Progenitor cell of endocrine pancreas (in vitro differentiated cells): ENCODE results near the gene RASSF3. TPM values are rescaled to one million over a fixed set of nuclear protein-coding genes. Genes with fewer than 3 reads are reported as not detected.

Source experiments
- DNase-seq: peaks from one replicate; pipeline ENCODE4 v3.0.0; 2021; ENCODE audit warnings: low spot score; ENCODE audit not compliant: unreplicated experiment
- H3K27ac Mint-ChIP-seq: 2 replicates; pipeline ENCODE4 v1.8.0; 2021; ENCODE audit warnings: mild to moderate bottlenecking, moderate library complexity, mixed read lengths
- H3K27me3 Mint-ChIP-seq: 2 replicates; pipeline ENCODE4 v1.8.0; 2021; ENCODE audit warnings: mixed read lengths
- H3K36me3 Mint-ChIP-seq: 2 replicates; pipeline ENCODE4 v1.8.0; 2022; ENCODE audit warnings: mixed read lengths; ENCODE audit not compliant: insufficient read depth
- H3K4me1 Mint-ChIP-seq: 2 replicates; pipeline ENCODE4 v1.8.0; 2021; ENCODE audit warnings: low read depth, mixed read lengths
- H3K4me3 Mint-ChIP-seq: 2 replicates; pipeline ENCODE4 v1.8.0; 2021; ENCODE audit warnings: low read depth, mild to moderate bottlenecking, moderate library complexity, mixed read lengths
- H3K9me3 Mint-ChIP-seq: 2 replicates; pipeline ENCODE4 v1.8.0; 2021; ENCODE audit warnings: low read depth, mixed read lengths
- long read RNA-seq: library from polyadenylated mRNA; unstranded; transcript quantifications from one replicate; pipeline ENCODE4 v2.0.0, GENCODE V29; 2020
- total RNA-seq: library from RNA; stranded (reverse); gene quantifications from 2 replicates; pipeline ENCODE4 v1.2.1, GENCODE V29; 2021
- TF ChIP-seq, protein P1 (sequence below): fragments of 200-600 bp; sonication (generic); IDR thresholded peaks from one replicate; pipeline ENCODE4 v1.5.0; 2021; ENCODE audit warnings: antibody characterized with exemption, mild to moderate bottlenecking; ENCODE audit not compliant: unreplicated experiment

The RASSF3 gene
- total RNA-seq: 18.8 and 20.7 TPM in 2 replicates
- long read RNA-seq, partial matches to known transcripts: 0 of 1 reads
- long read RNA-seq, other reads (novel, unspliced or antisense): 1 of 1 reads

GRCh38 chr12:64610079-64610659 lies at the start of gene RASSF3:
TSS of gene RASSF3 (plus strand) at chr12:64610495. CDS start at chr12:64610633, 138 bp downstream.
- Mint-ChIP-seq H3K4me3 (peak within 1 kb of the TSS; percentile 89), H3K9me3 (no peaks in the 10 kb centered on the region), H3K27ac (peak within 1 kb of the TSS; percentile 94), H3K4me1 (peaks cover 15% of the 10 kb centered on the region), H3K27me3 (no peaks in the 10 kb centered on the region), H3K36me3 (no peaks in the 10 kb centered on the region)
- TF ChIP-seq, protein P1, sequence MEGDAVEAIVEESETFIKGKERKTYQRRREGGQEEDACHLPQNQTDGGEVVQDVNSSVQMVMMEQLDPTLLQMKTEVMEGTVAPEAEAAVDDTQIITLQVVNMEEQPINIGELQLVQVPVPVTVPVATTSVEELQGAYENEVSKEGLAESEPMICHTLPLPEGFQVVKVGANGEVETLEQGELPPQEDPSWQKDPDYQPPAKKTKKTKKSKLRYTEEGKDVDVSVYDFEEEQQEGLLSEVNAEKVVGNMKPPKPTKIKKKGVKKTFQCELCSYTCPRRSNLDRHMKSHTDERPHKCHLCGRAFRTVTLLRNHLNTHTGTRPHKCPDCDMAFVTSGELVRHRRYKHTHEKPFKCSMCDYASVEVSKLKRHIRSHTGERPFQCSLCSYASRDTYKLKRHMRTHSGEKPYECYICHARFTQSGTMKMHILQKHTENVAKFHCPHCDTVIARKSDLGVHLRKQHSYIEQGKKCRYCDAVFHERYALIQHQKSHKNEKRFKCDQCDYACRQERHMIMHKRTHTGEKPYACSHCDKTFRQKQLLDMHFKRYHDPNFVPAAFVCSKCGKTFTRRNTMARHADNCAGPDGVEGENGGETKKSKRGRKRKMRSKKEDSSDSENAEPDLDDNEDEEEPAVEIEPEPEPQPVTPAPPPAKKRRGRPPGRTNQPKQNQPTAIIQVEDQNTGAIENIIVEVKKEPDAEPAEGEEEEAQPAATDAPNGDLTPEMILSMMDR: no peak
- DNase-seq: peak; percentile 56

DNA sequence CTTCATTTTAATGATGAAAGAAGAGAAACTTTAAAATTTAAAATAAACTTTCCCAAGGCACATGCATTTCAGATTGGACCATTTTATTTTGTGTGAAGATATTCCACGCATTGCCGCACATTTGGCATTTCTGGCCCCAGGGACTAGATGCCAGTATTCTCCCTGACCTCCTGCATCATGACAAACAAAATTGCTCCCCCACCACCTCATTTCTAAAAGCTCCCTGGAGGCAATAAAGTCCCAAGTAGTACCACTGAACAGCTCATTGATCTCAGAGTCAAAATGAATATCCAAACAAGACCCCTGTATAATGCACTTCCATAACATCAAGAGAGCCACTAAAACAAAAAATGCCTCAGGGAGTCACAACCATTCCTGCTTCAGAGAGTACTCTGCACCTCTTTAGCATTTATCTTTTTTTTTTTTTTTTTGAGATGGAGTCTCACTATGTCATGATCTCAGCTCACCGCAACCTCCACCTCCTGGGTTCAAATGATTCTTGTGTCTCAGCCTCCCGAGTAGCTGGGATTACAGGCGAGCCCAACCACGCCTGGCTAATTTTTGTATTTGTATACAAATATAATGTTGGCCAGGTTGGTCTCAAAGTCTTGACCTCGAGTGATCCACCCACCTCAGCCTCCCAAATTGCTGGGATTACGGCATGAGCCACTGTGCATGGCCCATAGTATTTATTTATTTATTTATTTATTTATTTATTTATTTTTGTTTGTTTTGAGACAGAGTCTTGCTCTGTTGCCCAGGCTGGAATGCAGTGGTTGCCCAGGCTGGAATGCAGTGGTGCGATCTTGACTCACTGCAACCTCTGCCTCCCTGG lies 48.8 kb upstream of the RASSF3 start:
- Mint-ChIP-seq H3K27ac (no peak overlapping the region), H3K36me3 (no peaks in the 10 kb centered on the region), H3K27me3 (no peaks in the 10 kb centered on the region), H3K4me1 (peaks cover 14% of the 10 kb centered on the region), H3K9me3 (no peaks in the 10 kb centered on the region), H3K4me3 (no peak overlapping the region)
- DNase-seq: no peak
- TF ChIP-seq, protein P1: no peak

- DNase-seq: no peak
- TF ChIP-seq, protein P1: no peak
- Mint-ChIP-seq H3K36me3 (no peaks in the 10 kb centered on the region), H3K4me1 (peaks cover 13% of the 10 kb centered on the region), H3K4me3 (no peak overlapping the region), H3K27ac (no peak overlapping the region), H3K9me3 (no peaks in the 10 kb centered on the region), H3K27me3 (no peaks in the 10 kb centered on the region)
Observed at GRCh38 chr12:64566122-64566521, 44.2 kb upstream of the RASSF3 start.

DNA sequence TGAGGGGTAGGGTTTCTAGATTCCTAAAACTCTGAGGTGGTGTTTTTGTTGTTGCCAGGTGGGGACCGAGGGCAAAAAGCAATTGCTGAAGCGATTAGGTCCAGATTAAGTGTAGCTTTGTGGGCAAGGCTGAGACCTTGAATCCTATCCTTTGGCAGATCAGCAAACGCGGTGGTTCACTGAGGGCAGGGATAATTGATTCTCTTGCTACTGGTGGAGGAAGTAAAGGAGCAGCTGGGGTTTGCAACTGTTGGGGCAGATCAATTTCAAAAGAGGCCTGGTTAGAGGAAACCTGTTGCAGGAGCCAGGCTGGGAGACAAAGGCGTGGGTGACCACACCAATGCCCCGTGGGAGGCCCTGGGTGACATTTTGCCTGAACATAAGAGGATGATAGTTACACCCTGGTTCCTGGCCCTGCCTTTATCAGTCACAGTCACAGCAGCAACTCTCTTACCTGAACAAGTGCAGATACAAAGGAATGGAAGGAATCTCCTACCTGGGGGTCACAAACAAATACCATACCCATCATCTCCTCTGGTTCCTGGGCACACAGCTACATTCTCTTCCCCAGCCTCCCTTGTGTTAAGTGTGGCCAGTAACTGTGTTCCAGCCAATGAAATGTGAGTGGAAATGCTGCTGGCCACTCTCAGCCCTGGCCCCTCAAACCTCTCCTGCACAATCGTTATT lies 43.3 kb upstream of the RASSF3 start:
- DNase-seq: no peak
- peaks cover 13% of the 10 kb centered on the region for H3K4me1 Mint-ChIP-seq
- H3K36me3 Mint-ChIP-seq: no peaks in the 10 kb centered on the region
- H3K9me3 Mint-ChIP-seq: no peaks in the 10 kb centered on the region
- no peak overlapping the region for H3K4me3 Mint-ChIP-seq
- no peak overlapping the region for H3K27ac Mint-ChIP-seq
- TF ChIP-seq, protein P1: no peak
- H3K27me3 Mint-ChIP-seq: no peaks in the 10 kb centered on the region

- Mint-ChIP-seq H3K4me3 (no peak overlapping the region), H3K36me3 (no peaks in the 10 kb centered on the region), H3K27me3 (no peaks in the 10 kb centered on the region), H3K27ac (no peak overlapping the region), H3K9me3 (no peaks in the 10 kb centered on the region), H3K4me1 (peaks cover 13% of the 10 kb centered on the region)
- TF ChIP-seq, protein P1: no peak
- no peak for DNase-seq
Observed at GRCh38 chr12:64567570-64567969, 42.7 kb upstream of the RASSF3 start.
